HCT116 (cell line): ENCODE data around the gene MEIOSIN. TPM values are rescaled to one million over a fixed set of nuclear protein-coding genes. Genes with fewer than 3 reads are reported as not detected.

Source experiments
- ATAC-seq: fragments of 200-7000 bp; cut with Tn5 transposase; 2 replicates; pipeline ENCODE4 v1.9.1; 2020; ENCODE audit warnings: mild to moderate bottlenecking, moderate library complexity
- BruUV-seq: library from RNA; stranded (reverse); fragments of 400-500 nt; replicated peaks from 2 replicates; lab custom pipeline; 2021; lab: Mats Ljungman, UMichigan
- CTCF ChIA-PET: fragments of 300-600 bp; sonication (Branson Sonifier 250); formaldehyde crosslinking; loops from one replicate; lab custom pipeline; 2021; ENCODE audit warnings: antibody characterized with exemption; lab: Charles Lee
- POLR2A ChIA-PET: fragments of 300-600, 350-600 bp; sonication (Branson Sonifier 250); formaldehyde crosslinking; loops from one replicate; lab custom pipeline; 2021; ENCODE audit warnings: antibody characterized with exemption; lab: Charles Lee
- RAD21 ChIA-PET, 2 experiments: fragments of 300-600 bp; sonication (Branson Sonifier 250); formaldehyde crosslinking; loops; one replicate each; lab custom pipeline; 2023; ENCODE audit warnings: low total read pairs in 2 of 2; ENCODE audit not compliant: uncharacterized antibody in 2 of 2, unreplicated experiment in 2 of 2, low non-redundant PET in 1 of 2; lab: Charles Lee
- DNase-seq: peaks from one replicate; pipeline ENCODE4 v3.0.0-alpha.2; 2010; ENCODE audit warnings: low read depth, low spot score
- H2AFZ ChIP-seq: fragments of 200-600 bp; shearing (Covaris generic), sonication (generic); 2 replicates; pipeline ENCODE4 v1.6.1; 2017; ENCODE audit warnings: low read depth, mixed run types, mixed read lengths, antibody characterized with exemption, low read length; ENCODE audit not compliant: poor library complexity, severe bottlenecking
- H3K27ac ChIP-seq: 2 replicates; pipeline ENCODE4 v1.5.1; 2012; ENCODE audit warnings: low read depth, low read length
- H3K27me3 ChIP-seq: fragments of 200-600 bp; sonication (generic); 2 replicates; pipeline ENCODE4 v1.6.1; 2016; ENCODE audit warnings: mixed run types, low read length, mixed read lengths; ENCODE audit not compliant: insufficient read depth
- H3K36me3 ChIP-seq, 2 experiments: fragments of 200-500 bp in 1 of 2; fragments of 200-600 bp in 1 of 2; sonication (Bioruptor generic) in 1 of 2; sonication (generic) in 1 of 2; 2 replicates each; pipeline versions ENCODE4 v1.5.1 to v1.6.1; 2014 to 2016; ENCODE audit warnings: low read length in 2 of 2, inconsistent platforms in 1 of 2, mixed read lengths in 1 of 2, mixed run types in 1 of 2; ENCODE audit not compliant: insufficient read depth in 2 of 2, control insufficient read depth in 1 of 2
- H3K4me1 ChIP-seq, 2 experiments: fragments of 200-600 bp in 1 of 2; sonication (generic) in 1 of 2; 2 replicates each; pipeline versions ENCODE4 v1.5.1 to v1.6.1; 2012 to 2017; ENCODE audit warnings: low read length in 2 of 2, inconsistent platforms in 1 of 2, mild to moderate bottlenecking in 1 of 2, mixed read lengths in 1 of 2, mixed run types in 1 of 2, moderate library complexity in 1 of 2; ENCODE audit not compliant: insufficient read depth in 2 of 2, control insufficient read depth in 1 of 2
- H3K4me2 ChIP-seq: fragments of 200-600 bp; sonication (generic); 2 replicates; pipeline ENCODE4 v1.6.1; 2017; ENCODE audit warnings: mixed run types, low read length, mixed read lengths
- H3K4me3 ChIP-seq, 2 experiments: fragments of 200-600 bp in 1 of 2; sonication (generic) in 1 of 2; replicated peaks in 1 of 2; 2 replicates each; pipeline ENCODE4 v1.5.1; 2011 to 2016; ENCODE audit warnings: low read length in 2 of 2, control low read depth in 1 of 2, low read depth in 1 of 2, mild to moderate bottlenecking in 1 of 2, mixed read lengths in 1 of 2, mixed run types in 1 of 2
- H3K79me2 ChIP-seq: fragments of 200-600 bp; sonication (generic); 2 replicates; pipeline ENCODE4 v1.6.1; 2017; ENCODE audit warnings: mild to moderate bottlenecking, mixed run types, low read length, moderate library complexity, mixed read lengths; ENCODE audit not compliant: insufficient read depth
- H3K9ac ChIP-seq: fragments of 200-600 bp; sonication (generic); 2 replicates; pipeline ENCODE4 v1.6.1; 2016; ENCODE audit warnings: low read length, mixed read lengths
- H3K9me2 ChIP-seq: fragments of 200-600 bp; sonication (generic), shearing (Covaris generic); 2 replicates; pipeline ENCODE4 v1.6.1; 2017; ENCODE audit warnings: mixed run types, mild to moderate bottlenecking, moderate library complexity; ENCODE audit not compliant: insufficient read depth
- H3K9me3 ChIP-seq, 2 experiments: fragments of 200-500 bp in 1 of 2; fragments of 200-600 bp in 1 of 2; sonication (Bioruptor generic) in 1 of 2; sonication (generic) in 1 of 2; 2 replicates each; pipeline ENCODE4 v1.6.1; 2014 to 2017; ENCODE audit warnings: low read length in 2 of 2, mixed read lengths in 2 of 2, inconsistent platforms in 1 of 2, low read depth in 1 of 2, mild to moderate bottlenecking in 1 of 2, mixed run types in 1 of 2, moderate library complexity in 1 of 2; ENCODE audit not compliant: control insufficient read depth in 1 of 2, insufficient read depth in 1 of 2
- H4K20me1 ChIP-seq: fragments of 200-600 bp; sonication (generic), shearing (Covaris generic); 2 replicates; pipeline ENCODE4 v1.6.1; 2017; ENCODE audit warnings: mixed run types, mild to moderate bottlenecking, moderate library complexity; ENCODE audit not compliant: insufficient read depth
- ATF3 ChIP-seq: IDR thresholded peaks from 2 replicates; pipeline ENCODE4 v1.6.1; 2012
- CEBPB ChIP-seq: IDR thresholded peaks from 2 replicates; pipeline ENCODE4 v1.6.1; 2012; ENCODE audit warnings: low read depth
- ELF1 ChIP-seq: IDR thresholded peaks from 2 replicates; pipeline ENCODE4 v1.6.1; 2012; ENCODE audit warnings: low read depth, borderline replicate concordance
- EZH2 ChIP-seq: fragments of 200-600 bp; sonication (generic); IDR thresholded peaks from 2 replicates; pipeline ENCODE4 v1.6.1; 2017; ENCODE audit warnings: antibody characterized with exemption, mixed run types
- EZH2phosphoT487 ChIP-seq: fragments of 200-600 bp; IDR thresholded peaks from 2 replicates; pipeline ENCODE4 v1.6.1; 2018; ENCODE audit warnings: antibody characterized with exemption, borderline replicate concordance
- FOSL1 ChIP-seq: IDR thresholded peaks from 2 replicates; pipeline ENCODE4 v1.6.1; 2012; ENCODE audit warnings: low read depth
- JUND ChIP-seq: IDR thresholded peaks from 2 replicates; pipeline ENCODE4 v1.6.1; 2012
- MAX ChIP-seq: IDR thresholded peaks from 2 replicates; pipeline ENCODE4 v1.6.1; 2012
- POLR2A ChIP-seq: IDR thresholded peaks from 2 replicates; pipeline ENCODE4 v1.7.0; 2011; ENCODE audit warnings: borderline replicate concordance; ENCODE audit not compliant: insufficient read depth, insufficient read length; ENCODE audit errors: extremely low read depth
- POLR2AphosphoS5 ChIP-seq: IDR thresholded peaks from 2 replicates; pipeline ENCODE4 v1.6.1; 2011; ENCODE audit warnings: mild to moderate bottlenecking, low read depth, low read length, moderate library complexity
- SIN3A ChIP-seq: IDR thresholded peaks from 2 replicates; pipeline ENCODE4 v1.6.1; 2012; ENCODE audit warnings: low read depth
- SP1 ChIP-seq: IDR thresholded peaks from 2 replicates; pipeline ENCODE4 v1.6.1; 2012; ENCODE audit warnings: low read depth
- SRF ChIP-seq: IDR thresholded peaks from 2 replicates; pipeline ENCODE4 v1.6.1; 2012; ENCODE audit warnings: low read depth
- TCF7L2 ChIP-seq: IDR thresholded peaks from 2 replicates; pipeline ENCODE4 v1.7.0; 2011; ENCODE audit warnings: borderline replicate concordance, inconsistent platforms; ENCODE audit not compliant: insufficient read depth, insufficient read length; ENCODE audit errors: extremely low read depth
- ZBTB33 ChIP-seq: IDR thresholded peaks from 2 replicates; pipeline ENCODE4 v1.6.1; 2011; ENCODE audit warnings: mild to moderate bottlenecking, low read length, moderate library complexity; ENCODE audit not compliant: insufficient replicate concordance; ENCODE audit errors: extremely low read depth
- ZNF274 ChIP-seq: fragments of 200-500 bp; sonication (Bioruptor generic); IDR thresholded peaks from 2 replicates; pipeline ENCODE4 v1.6.1; 2014; ENCODE audit warnings: mild to moderate bottlenecking, low read depth, low read length, inconsistent platforms
- intact Hi-C: fragments of 100-400 bp; cut with micrococcal nuclease; formaldehyde crosslinking; loops from 2 replicates; pipeline ENCODE4 v1.10.0; 2022
- total RNA-seq: library from RNA; stranded (reverse); gene quantifications from one replicate; pipeline ENCODE4 v1.2.1, GENCODE V29; 2021; ENCODE audit not compliant: unreplicated experiment

The MEIOSIN gene
- total RNA-seq, 1 experiment from 2014 or later = 2.1 TPM

GRCh38 chr19:45793178-45793564 lies 59.9 kb downstream of the MEIOSIN start:
- intact Hi-C loops = no loop called here
- no peaks in the 10 kb centered on the region for H3K27me3 ChIP-seq
- peaks cover 19% of the 10 kb centered on the region for H3K79me2 ChIP-seq
- peak overlapping the region; percentile 63 for H3K4me2 ChIP-seq
- DNase-seq (no peak), ATAC-seq (no peak)
- TF ChIP-seq EZH2phosphoT487 = no peak
- TF ChIP-seq POLR2AphosphoS5 = no peak
- TF ChIP-seq SP1 = no peak
- no peak for TF ChIP-seq FOSL1
- no peak for TF ChIP-seq SIN3A
- no peak for TF ChIP-seq CEBPB
- TF ChIP-seq MAX = no peak
- TF ChIP-seq JUND = no peak
- no peak for TF ChIP-seq ELF1
- no peak for TF ChIP-seq SRF
- TF ChIP-seq ZNF274 = no peak
- TF ChIP-seq EZH2 = no peak
- ChIA-PET CTCF (interaction anchor here (0.6 to 1.4 kb wide), 4 partner anchors 14 to 24 kb away, joined by 3 to 17 read pairs (median 8); partner anchors contain the start of gene SIX5), RAD21 (no interaction called here), POLR2A (interaction anchor here (1.0 kb wide), 1 partner anchor 10 kb away, joined by 6 read pairs; no protein-coding TSS in a partner anchor)
- H3K9me3 ChIP-seq = no peaks in the 10 kb centered on the region
- no peaks in the 10 kb centered on the region for H3K9me2 ChIP-seq
- peak overlapping the region; percentile 66 for H2AFZ ChIP-seq
- no peaks in the 10 kb centered on the region for H4K20me1 ChIP-seq
- H3K27ac ChIP-seq = 0 out of 2 replicates have a peak overlapping the region, but pooled peaks have one; percentile 19
- H3K4me3 ChIP-seq = peak overlapping the region; percentile 12 to 99; a peak in 3 of 4 replicates
- H3K4me1 ChIP-seq = peaks cover 12 to 20% of the 10 kb centered on the region in 2 experiments; a peak in 3 of 4 replicates
- H3K36me3 ChIP-seq = peaks cover 5 to 9% of the 10 kb centered on the region in 2 experiments; a peak in 2 of 4 replicates
- peak overlapping the region; percentile 32 for H3K9ac ChIP-seq
- no TSS peak for BruUV-seq

- no TSS peak for BruUV-seq
- peaks cover 12 to 22% of the 10 kb centered on the region in 2 experiments; a peak in 3 of 4 replicates for H3K4me1 ChIP-seq
- no peak overlapping the region for H3K4me3 ChIP-seq
- no peak overlapping the region for H3K9ac ChIP-seq
- H3K36me3 ChIP-seq = peaks cover 5 to 7% of the 10 kb centered on the region in 2 experiments; a peak in 2 of 4 replicates
- H3K9me3 ChIP-seq = no peaks in the 10 kb centered on the region
- ChIA-PET CTCF (no interaction called here), POLR2A (no interaction called here), RAD21 (no interaction called here)
- H2AFZ ChIP-seq = no peak overlapping the region
- ATAC-seq (no peak), DNase-seq (no peak)
- TF ChIP-seq JUND = no peak
- no peak for TF ChIP-seq POLR2A
- no peak for TF ChIP-seq ELF1
- TF ChIP-seq FOSL1 = no peak
- TF ChIP-seq ATF3 = no peak
- TF ChIP-seq TCF7L2 = no peak
- no peak for TF ChIP-seq CEBPB
- no peak for TF ChIP-seq SP1
- no peak for TF ChIP-seq SRF
- no peak for TF ChIP-seq EZH2phosphoT487
- TF ChIP-seq ZBTB33 = no peak
- no peaks in the 10 kb centered on the region for H3K27me3 ChIP-seq
- no peaks in the 10 kb centered on the region for H3K9me2 ChIP-seq
- H3K79me2 ChIP-seq = peaks cover 19% of the 10 kb centered on the region
- no peaks in the 10 kb centered on the region for H4K20me1 ChIP-seq
- no peak overlapping the region for H3K4me2 ChIP-seq
- intact Hi-C loops = no loop called here
- H3K27ac ChIP-seq = no peak overlapping the region
Observed at GRCh38 chr19:45793876-45794275, 60.6 kb downstream of the MEIOSIN start.
